Ovary (tissue), 9 donors: Measurements from ENCODE around the gene ILKAP. TPM values are rescaled to one million over a fixed set of nuclear protein-coding genes. Genes with fewer than 3 reads are reported as not detected.
"Not testable (repeated sequence)": the region's sequence is repeated elsewhere in the genome, so short reads cannot be mapped to it uniquely, and the experiment has no call there.

Source experiments
- DNase-seq, 5 donors: peaks; one replicate each; pipeline ENCODE4 v3.0.0-alpha.2; 2019 to 2020
- H3K27ac ChIP-seq, 2 donors: fragments of 200-600 bp; one replicate each; pipeline versions ENCODE4 v1.5.1 to v1.8.0; 2019 to 2022
- H3K27me3 ChIP-seq: fragments of 200-600 bp; one replicate; pipeline ENCODE4 v1.8.0; 2022
- H3K36me3 ChIP-seq: fragments of 200-600 bp; sonication (generic); one replicate; pipeline ENCODE4 v1.5.1; 2019
- H3K4me1 ChIP-seq: one replicate; pipeline ENCODE4 v1.8.1; 2013; ENCODE audit warnings: mild to moderate bottlenecking, moderate library complexity; ENCODE audit not compliant: insufficient read depth
- H3K4me3 ChIP-seq: fragments of 200-600 bp; sonication (generic); one replicate; pipeline ENCODE4 v1.5.1; 2017
- H3K9me3 ChIP-seq, 2 donors: fragments of 200-600 bp in 1 of 2; sonication (generic) in 1 of 2; one replicate each; pipeline versions ENCODE4 v1.5.1 to v1.8.1; 2013 to 2019; ENCODE audit warnings: mild to moderate bottlenecking in 1 of 2, moderate library complexity in 1 of 2
- EP300 ChIP-seq: sonication (generic); formaldehyde crosslinking; IDR thresholded peaks from one replicate; pipeline ENCODE4 v1.6.1; 2017; ENCODE audit warnings: antibody characterized with exemption
- POLR2A ChIP-seq: fragments of 450-650 bp; IDR thresholded peaks from one replicate; pipeline ENCODE4 v1.6.1; 2017; ENCODE audit warnings: antibody characterized with exemption, mild to moderate bottlenecking, moderate library complexity
- WGBS, 3 donors: extraction: QIAGEN DNeasy Blood & Tissue Kit in 1 of 3; methylation state at CpG; one replicate each; pipeline versions ENCODE4 v1.1.5 to v1.1.7; 2013 to 2017; 5-methylcytosine and 5-hydroxymethylcytosine counted together
- intact Hi-C, 4 donors: fragments of 100-400 bp; cut with DNase I; formaldehyde crosslinking; loops; one replicate each; pipeline versions ENCODE4 v1.11.0 to v1.15.1; 2022 to 2023
- polyA plus RNA-seq, 2 donors: library from polyadenylated mRNA; stranded (reverse); fragments of 200-250 nt in 1 of 2; fragments of 350-450 nt in 1 of 2; fragmentation: Illumina TruSeq in 1 of 2; extraction: RNeasy Lipid Tissue Mini Kit (QIAGEN cat#74804) in 1 of 2; gene quantifications; one replicate each; pipeline ENCODE4 v1.2.3, GENCODE V29; 2013 to 2014
- total RNA-seq, 7 donors: library from RNA; depleted of rRNA in 2 of 7; stranded (reverse); fragments of >200 nt in 2 of 7; fragmentation: NEBNext Ultra II Directional in 3 of 7; extraction: Animal tissue kit (Norgen Biotek cat#: 25700) in 3 of 7; gene quantifications; one replicate each; pipeline versions ENCODE4 v1.1.0 to v1.2.4, GENCODE V29; 2016 to 2023
- TF ChIP-seq, protein P1 (sequence below), 3 donors: fragments of 450-650 bp in 2 of 3; fragments of 200-600 bp in 1 of 3; IDR thresholded peaks; one replicate each; pipeline versions ENCODE4 v1.5.1 to v1.8.0; 2016 to 2022; ENCODE audit warnings: antibody characterized with exemption in 3 of 3, mild to moderate bottlenecking in 1 of 3
- donor health status: DM: no; HTN: no; CAD: no; lungs with moderate emphysema.
- donor health status: DM: no; HTN: no; CAD: no.
- donor health status: Bipolar disorder and iron deficiency.
- donor health status: DM: yes; HTN: yes; CAD: no.
- donor health status: DM: no; HTN: no; CAD: no.
- donor health status: DM: yes; HTN: yes; CAD: no.

The ILKAP gene
- total and polyA plus RNA-seq, 9 donors = 28.4 to 54.9 (median 38.9) TPM

DNA sequence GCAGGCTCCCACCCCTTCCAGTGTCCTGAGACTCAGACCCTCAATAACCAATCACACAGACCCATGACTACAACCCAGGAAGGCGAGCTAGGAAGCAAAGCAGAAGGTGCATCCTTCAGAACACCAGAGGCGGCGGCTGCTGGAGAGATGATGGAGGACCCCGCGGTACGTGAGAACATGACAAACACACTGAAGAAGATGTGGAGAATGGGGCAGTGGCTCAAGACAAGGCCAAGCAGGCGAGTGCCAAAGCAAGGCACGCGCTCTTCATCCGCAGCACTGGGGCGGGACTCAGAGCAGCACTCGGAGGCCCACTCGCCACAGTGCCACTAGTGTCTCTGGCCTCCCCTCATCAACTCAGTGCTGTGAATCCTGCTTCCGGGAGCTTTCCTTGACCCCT, 31.1 kb downstream of the ILKAP start:
- no peak for TF ChIP-seq POLR2A
- TF ChIP-seq EP300 = no peak
- TF ChIP-seq, protein P1, sequence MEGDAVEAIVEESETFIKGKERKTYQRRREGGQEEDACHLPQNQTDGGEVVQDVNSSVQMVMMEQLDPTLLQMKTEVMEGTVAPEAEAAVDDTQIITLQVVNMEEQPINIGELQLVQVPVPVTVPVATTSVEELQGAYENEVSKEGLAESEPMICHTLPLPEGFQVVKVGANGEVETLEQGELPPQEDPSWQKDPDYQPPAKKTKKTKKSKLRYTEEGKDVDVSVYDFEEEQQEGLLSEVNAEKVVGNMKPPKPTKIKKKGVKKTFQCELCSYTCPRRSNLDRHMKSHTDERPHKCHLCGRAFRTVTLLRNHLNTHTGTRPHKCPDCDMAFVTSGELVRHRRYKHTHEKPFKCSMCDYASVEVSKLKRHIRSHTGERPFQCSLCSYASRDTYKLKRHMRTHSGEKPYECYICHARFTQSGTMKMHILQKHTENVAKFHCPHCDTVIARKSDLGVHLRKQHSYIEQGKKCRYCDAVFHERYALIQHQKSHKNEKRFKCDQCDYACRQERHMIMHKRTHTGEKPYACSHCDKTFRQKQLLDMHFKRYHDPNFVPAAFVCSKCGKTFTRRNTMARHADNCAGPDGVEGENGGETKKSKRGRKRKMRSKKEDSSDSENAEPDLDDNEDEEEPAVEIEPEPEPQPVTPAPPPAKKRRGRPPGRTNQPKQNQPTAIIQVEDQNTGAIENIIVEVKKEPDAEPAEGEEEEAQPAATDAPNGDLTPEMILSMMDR (IDR thresholded peaks at IDR 0.05) = no peak

DNA sequence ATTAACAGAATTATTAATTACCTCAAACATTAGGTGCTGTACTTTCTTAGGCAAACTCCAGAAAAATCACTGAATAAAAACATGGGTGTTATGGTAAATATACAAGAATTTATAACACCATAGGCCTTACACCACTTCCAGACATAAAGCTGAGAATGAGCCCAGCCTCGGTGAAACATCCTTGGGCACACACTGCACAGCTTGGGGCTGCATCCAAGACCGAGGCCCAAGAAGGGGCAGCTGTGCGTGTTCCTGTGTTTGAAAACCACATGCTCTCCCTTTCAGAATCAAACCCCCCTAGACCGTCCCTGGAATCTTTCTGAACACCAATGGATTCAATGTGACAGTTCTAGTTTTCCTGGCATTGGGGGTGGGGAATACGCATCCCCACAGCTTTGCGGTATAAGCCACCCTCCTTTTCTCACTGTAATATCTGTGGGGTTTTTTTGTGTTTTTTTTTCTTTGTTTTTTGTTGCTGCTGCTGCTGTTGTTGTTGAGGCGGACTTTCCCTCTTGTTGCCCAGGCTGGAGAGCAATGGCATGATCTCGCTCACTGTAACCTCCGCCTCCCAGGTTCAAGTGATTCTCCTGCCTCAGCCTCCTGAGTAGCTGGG, 31.8 kb downstream of the ILKAP start:
- Histone ChIP-seq H3K36me3 (no peaks in the 10 kb centered on the region), H3K4me3 (no peak overlapping the region), H3K27me3 (no peaks in the 10 kb centered on the region), H3K4me1 (peaks cover 5% of the 10 kb centered on the region), H3K27ac (no peak overlapping the region), H3K9me3 (no peaks in the 10 kb centered on the region)
- 89 to 94% (median 92%) methylated on average over 9 of the region's 9 CpGs for WGBS, 3 donors
- intact Hi-C loops = no loop called here
- TF ChIP-seq POLR2A (no peak), EP300 (no peak)
- TF ChIP-seq, protein P1 (IDR thresholded peaks at IDR 0.05) = no peak
- no peak for DNase-seq

More for the DNA sequence above, 31.1 kb downstream of the ILKAP start:
- 87 to 90% (median 90%) methylated on average over 14 of the region's 14 CpGs for WGBS, 3 donors
- Histone ChIP-seq H3K36me3 (no peaks in the 10 kb centered on the region), H3K27me3 (no peaks in the 10 kb centered on the region), H3K4me3 (no peak overlapping the region), H3K9me3 (no peaks in the 10 kb centered on the region), H3K27ac (no peak overlapping the region), H3K4me1 (no peaks in the 10 kb centered on the region)
- intact Hi-C loops = no loop called here
- no peak for DNase-seq

DNA sequence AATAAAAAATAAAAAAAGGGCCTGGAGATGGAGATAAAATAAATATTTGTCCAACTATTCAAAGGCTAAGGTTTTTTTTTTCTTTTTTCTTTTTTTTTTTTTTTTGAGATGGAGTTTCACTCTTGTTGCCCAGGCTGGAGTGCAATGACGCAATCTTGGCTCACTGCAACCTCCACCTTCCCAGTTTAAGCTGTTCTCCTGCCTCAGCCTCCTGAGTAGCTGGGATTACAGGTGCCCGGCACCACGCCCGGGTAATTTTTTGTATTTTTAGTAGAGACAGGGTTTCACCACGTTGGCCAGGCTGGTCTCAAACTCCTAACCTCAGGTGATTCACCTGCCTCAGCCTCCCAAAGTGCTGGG, 32.4 kb downstream of the ILKAP start:
- intact Hi-C loops, H3K27ac ChIP-seq, H3K4me1 ChIP-seq, H3K27me3 ChIP-seq, H3K4me3 ChIP-seq, DNase-seq, H3K36me3 ChIP-seq, H3K9me3 ChIP-seq: not testable (repeated sequence)
- WGBS, 3 donors = 89 to 93% (median 93%) methylated on average over 5 of the region's 5 CpGs

DNA sequence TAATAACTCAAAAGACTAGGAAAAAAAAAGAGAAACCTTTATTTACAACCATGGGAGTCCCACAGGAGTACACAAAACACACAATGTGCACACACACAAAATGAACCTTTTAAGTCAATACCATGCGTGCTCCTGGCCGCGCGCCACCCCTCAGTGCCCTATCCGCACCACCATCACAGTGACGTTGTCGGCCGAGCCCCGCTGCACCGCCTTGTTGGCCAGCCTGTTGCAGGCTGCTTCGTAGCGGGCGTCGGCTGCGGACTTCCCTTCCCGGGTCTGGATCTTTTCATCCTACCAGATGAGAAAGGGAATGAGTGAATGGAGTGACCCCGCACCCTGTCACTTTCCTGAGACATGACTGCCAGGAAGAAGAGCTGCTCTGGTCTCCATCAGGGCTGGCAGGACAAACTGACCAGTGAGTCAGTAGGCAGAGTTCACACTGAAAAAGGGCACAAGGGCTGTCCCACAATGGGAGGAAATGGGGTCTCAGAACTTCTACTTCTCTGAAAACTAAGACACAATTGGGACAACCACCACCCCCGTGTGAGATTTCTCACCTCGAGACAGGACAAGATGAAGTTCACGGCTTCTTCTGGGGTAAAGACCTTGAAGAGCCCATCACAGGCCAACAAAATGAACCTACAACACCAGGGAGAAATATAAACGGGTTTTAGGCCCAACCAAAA, 33.0 kb downstream of the ILKAP start:
- Histone ChIP-seq H3K27me3 (no peaks in the 10 kb centered on the region), H3K27ac (no peak overlapping the region), H3K4me3 (no peak overlapping the region), H3K4me1 (peaks cover 9% of the 10 kb centered on the region), H3K9me3 (no peaks in the 10 kb centered on the region), H3K36me3 (no peaks in the 10 kb centered on the region)
- WGBS, 3 donors = 88% methylated on average over 21 of the region's 21 CpGs
- DNase-seq = no peak
- intact Hi-C loops = no loop called here
- TF ChIP-seq, protein P1 (IDR thresholded peaks at IDR 0.05) = no peak
- TF ChIP-seq POLR2A (no peak), EP300 (no peak)

DNA sequence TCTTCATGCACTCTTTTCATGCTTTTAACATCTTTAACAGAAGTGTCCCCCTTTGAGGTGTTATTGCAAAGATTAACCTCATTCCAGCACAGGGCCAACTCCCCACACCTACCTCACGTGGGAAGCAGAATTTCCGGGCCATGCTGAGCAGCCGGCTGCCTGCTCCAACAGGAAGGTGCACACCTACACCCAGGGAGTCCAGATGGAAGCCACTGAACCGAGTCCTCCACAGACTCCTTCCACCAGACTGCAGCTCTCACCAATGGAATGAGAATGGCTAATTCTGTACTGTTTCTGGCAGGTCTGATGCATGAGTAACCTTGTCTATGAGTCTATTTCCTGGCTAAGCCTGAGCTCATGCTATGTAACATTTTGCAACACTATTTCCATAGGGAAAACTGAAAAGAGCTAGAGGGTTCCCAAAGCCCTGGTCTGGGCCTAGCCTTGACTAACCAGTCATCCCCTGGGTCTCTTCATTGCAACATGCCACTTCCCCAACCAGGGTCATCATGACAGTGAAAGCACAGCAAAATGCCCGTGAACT, 33.7 kb downstream of the ILKAP start:
- no peak overlapping the region for H3K27ac ChIP-seq
- no peaks in the 10 kb centered on the region for H3K9me3 ChIP-seq
- H3K4me1 ChIP-seq = peaks cover 9% of the 10 kb centered on the region
- H3K27me3 ChIP-seq = no peaks in the 10 kb centered on the region
- TF ChIP-seq POLR2A = no peak
- no peak for TF ChIP-seq EP300
- TF ChIP-seq, protein P1 (IDR thresholded peaks at IDR 0.05) = no peak
- H3K4me3 ChIP-seq = no peak overlapping the region
- DNase-seq = no peak
- 59 to 71% (median 64%) methylated on average over 5 of the region's 5 CpGs for WGBS, 3 donors
- no peaks in the 10 kb centered on the region for H3K36me3 ChIP-seq
- intact Hi-C loops = no loop called here
